Measurements from ENCODE around the gene KLHL40. TPM values are rescaled to one million over a fixed set of nuclear protein-coding genes. Genes with fewer than 3 reads are reported as not detected.

Gene KLHL40
- polyA plus RNA-seq, 3 donors: 0.06 TPM; not detected in 2

GRCh38 chr3:42685891-42686820 lies 819 bp downstream of the KLHL40 start:
- no peak for DNase-seq (ENCODE audit: extremely low read depth in 1 of 11, low read depth in 9 of 11, low spot score in 4 of 11)

- no peak for DNase-seq (ENCODE audit: extremely low read depth in 1 of 11, low read depth in 9 of 11, low spot score in 4 of 11)
Measured at GRCh38 chr3:42686832-42687650, 1.7 kb downstream of the KLHL40 start.

DNA sequence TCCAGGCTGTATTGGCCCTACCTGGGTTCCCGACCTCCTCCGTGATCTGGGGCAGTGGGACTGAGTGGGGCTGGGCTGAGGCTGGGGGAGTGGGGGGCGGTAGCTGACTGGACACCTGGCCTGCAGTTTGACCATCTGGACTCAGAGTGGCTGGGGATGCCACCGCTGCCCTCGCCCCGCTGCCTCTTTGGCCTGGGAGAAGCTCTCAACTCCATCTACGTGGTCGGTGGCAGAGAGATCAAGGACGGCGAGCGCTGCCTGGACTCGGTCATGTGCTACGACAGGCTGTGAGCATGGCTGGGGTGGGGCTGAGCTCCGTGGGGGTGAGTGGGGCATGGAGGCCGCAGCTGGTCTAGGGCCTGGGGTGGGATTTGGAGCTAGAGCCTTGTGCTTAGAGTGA lies 2.7 kb downstream of the KLHL40 start:
- no peak for DNase-seq (ENCODE audit: extremely low read depth in 1 of 11, low read depth in 9 of 11, low spot score in 4 of 11)

DNA sequence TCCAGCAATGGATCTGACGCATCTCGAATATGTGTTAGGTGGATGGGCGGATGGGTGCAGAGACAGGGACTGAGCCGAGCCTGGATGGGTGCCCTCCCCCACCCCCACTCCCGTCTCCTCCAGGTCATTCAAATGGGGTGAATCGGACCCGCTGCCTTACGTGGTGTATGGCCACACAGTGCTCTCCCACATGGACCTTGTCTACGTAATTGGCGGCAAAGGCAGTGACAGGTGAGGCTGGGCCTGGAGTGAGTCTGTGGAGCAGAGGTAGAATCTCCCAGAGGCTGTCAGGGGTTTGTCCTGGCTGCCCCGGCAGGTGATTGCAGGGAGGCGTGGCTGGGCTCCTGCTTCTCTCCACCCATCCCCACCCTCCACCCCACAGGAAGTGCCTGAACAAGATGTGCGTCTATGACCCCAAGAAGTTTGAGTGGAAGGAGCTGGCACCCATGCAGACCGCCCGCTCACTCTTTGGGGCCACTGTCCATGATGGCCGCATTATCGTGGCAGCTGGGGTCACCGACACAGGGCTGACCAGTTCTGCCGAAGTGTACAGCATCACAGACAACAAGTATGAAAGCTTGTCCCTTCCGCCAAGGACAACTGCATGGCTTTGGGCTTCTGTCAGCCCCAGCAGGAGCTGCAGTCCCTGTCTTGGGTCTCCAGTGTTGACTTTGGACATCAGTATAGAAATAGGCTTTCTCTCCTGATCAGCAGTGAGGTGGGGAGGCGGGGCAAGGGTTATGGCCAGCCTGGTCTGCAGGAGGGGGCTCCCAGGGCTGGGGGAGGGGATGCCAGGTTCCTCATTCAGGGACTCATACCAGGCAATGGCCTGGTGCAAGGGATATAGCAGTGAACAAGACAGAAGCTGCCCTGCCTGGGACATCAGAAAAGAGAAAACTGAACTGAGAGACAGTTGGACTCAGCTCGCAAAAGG lies 3.4 kb downstream of the KLHL40 start:
- DNase-seq (ENCODE audit: extremely low read depth in 1 of 11, low read depth in 9 of 11, low spot score in 4 of 11): no peak

DNA sequence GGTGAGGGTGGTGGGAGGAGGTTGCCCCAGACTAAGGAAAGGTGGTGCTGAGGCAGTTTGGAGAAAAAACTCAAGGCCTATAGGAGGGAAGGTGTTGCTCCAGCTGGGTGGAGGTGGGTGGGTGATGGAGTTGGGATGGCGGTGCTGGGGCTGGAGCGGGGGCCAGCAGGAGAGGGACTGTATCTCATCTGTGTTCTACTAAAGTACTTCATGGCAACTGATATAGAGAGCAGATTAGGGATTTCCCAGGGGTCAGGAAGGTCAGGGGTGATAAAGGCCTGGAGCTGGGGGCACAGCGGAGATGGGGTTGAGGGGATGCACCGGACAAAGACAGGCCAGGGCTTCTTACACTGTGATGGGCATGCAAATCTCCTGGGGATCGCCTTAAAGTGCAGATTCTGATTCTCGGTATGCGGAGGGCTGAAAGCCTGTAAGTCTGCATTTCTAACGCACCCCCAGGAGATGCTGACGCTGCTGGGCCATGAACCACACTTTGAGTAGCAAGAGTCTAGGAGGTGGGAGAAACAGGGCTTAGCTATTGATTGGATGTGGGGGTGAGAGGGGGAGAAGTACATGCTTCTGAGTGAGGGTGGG lies 4.2 kb downstream of the KLHL40 start:
- DNase-seq (ENCODE audit: extremely low read depth in 1 of 11, low read depth in 9 of 11, low spot score in 4 of 11): no peak

- DNase-seq (ENCODE audit: extremely low read depth in 1 of 11, low read depth in 9 of 11, low spot score in 4 of 11): no peak
Measured at GRCh38 chr3:42690191-42690590, 4.9 kb downstream of the KLHL40 start.

DNA sequence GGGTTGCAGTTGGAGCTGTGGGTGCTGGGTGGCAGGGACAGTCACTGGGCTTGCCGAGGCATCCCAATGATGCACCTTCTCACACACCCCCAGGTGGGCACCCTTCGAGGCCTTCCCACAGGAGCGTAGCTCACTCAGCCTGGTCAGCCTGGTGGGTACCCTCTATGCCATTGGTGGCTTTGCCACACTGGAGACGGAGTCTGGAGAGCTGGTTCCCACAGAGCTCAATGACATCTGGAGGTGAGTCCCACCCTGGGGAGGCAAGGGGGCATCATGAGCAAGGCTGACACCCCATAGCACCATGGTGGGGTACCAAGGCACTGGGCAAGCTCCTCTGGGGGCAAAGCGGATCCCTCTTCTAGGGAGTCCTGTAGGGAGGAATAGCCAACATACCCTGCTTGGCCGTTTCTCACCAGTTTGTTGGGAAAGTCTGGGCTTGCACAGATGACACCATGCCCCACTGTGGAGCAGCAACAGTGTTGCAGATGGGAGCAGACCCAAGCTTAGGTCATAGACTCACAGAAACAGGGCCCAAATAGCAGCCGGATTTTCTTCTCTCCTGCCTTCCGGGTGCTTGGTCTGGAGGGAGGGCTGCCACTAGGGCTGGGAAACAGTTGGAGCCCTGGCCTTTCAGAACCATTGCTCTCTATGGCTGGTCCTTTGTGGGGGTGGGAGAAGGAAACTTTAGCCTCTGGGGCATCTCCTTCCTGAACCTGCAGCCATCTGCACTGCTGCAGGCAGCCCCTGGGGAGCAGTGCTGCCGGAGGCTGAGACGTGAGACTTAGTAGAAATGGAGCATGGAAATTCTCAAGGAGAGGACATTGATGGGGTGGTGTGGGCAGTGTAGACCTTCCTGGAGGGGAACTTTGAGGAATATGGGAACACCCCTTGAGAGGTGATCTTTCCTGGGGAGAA lies 5.7 kb downstream of the KLHL40 start:
- no peak for DNase-seq (ENCODE audit: extremely low read depth in 1 of 11, low read depth in 9 of 11, low spot score in 4 of 11)

DNA sequence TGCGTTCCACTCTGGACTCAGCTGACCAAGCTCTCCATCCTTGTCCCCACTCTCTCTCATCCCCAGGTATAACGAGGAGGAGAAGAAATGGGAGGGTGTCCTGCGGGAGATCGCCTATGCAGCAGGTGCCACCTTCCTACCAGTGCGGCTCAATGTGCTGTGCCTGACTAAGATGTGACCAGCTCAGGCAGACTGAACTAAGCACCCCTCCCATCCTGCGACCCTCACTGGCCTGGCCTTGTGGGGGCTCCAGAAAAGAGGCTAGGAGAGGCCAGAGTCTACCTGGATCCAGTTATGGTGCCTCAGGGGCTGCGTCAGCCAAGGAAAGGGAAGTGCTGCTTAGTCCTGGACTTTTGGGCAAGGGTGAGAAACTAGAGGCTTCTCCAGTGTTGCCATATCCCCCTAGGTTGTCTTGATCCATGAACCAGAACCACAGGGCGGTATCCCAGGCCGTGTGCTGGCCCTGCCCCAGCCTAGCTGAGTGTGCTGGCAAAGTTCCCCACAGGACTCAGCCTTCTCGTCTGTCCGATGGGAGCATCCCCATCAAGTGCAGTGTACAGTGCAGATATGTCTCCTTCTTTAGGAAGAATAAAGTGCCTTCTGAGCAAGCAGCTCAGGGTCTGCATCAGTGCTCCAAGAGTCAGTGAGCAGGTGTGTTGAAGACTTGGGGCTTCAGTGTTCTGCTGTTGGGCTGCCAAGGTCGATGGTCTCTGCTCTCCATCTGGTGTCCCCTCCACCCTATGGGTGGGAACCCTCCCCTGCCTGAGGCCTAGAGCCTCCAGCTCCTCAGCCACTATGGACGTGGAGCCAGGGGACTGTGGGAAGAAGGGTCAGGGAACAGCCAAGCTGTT lies 6.7 kb downstream of the KLHL40 start:
- no peak for DNase-seq (ENCODE audit: extremely low read depth in 1 of 11, low read depth in 9 of 11, low spot score in 4 of 11)

- DNase-seq (ENCODE audit: extremely low read depth in 1 of 11, low read depth in 9 of 11, low spot score in 4 of 11): no peak
Measured at GRCh38 chr3:42692667-42693529, 7.6 kb downstream of the KLHL40 start.

- no peak for DNase-seq (ENCODE audit: extremely low read depth in 1 of 11, low read depth in 9 of 11, low spot score in 4 of 11)
Measured at GRCh38 chr3:42693530-42693930, 8.2 kb downstream of the KLHL40 start.

GRCh38 chr3:42694366-42694765 lies 9.0 kb downstream of the KLHL40 start:
- DNase-seq (ENCODE audit: extremely low read depth in 1 of 11, low read depth in 9 of 11, low spot score in 4 of 11): no peak

GRCh38 chr3:42696356-42697288 lies 11.3 kb downstream of the KLHL40 start:
- DNase-seq (ENCODE audit: extremely low read depth in 1 of 11, low read depth in 9 of 11, low spot score in 4 of 11): no peak

GRCh38 chr3:42697289-42698051 lies 12.1 kb downstream of the KLHL40 start:
- no peak for DNase-seq (ENCODE audit: extremely low read depth in 1 of 11, low read depth in 9 of 11, low spot score in 4 of 11)

- no peak for DNase-seq (ENCODE audit: extremely low read depth in 1 of 11, low read depth in 9 of 11, low spot score in 4 of 11)
Measured at GRCh38 chr3:42698216-42698910, 13.0 kb downstream of the KLHL40 start.

Measured in renal cortex interstitium (tissue), 11 donors.